Activated CD4-positive, alpha-beta memory T cell treated with anti-CD3 and anti-CD28 coated beads for 36 hours (primary cell): ENCODE data around the gene BNC2. TPM values are rescaled to one million over a fixed set of nuclear protein-coding genes. Genes with fewer than 3 reads are reported as not detected.

Source experiments
- CTCF ChIA-PET: fragments of 350-600 bp; sonication (Branson Sonifier 250); formaldehyde crosslinking; loops from one replicate; lab custom pipeline; 2021; ENCODE audit warnings: antibody characterized with exemption, inconsistent platforms; lab: Charles Lee
- POLR2A ChIA-PET: fragments of 350-600 bp; sonication (Branson Sonifier 250); formaldehyde crosslinking; loops from one replicate; lab custom pipeline; 2021; ENCODE audit warnings: antibody characterized with exemption; lab: Charles Lee
- DNase-seq: peaks from one replicate; pipeline ENCODE4 v3.0.0-alpha.2; 2020
- H3K27ac Mint-ChIP-seq: one replicate; pipeline ENCODE4 v1.8.0; 2021; ENCODE audit warnings: mixed read lengths
- H3K27me3 Mint-ChIP-seq: one replicate; pipeline ENCODE4 v1.8.0; 2021; ENCODE audit warnings: mixed read lengths
- H3K36me3 Mint-ChIP-seq: one replicate; pipeline ENCODE4 v1.8.0; 2021; ENCODE audit warnings: mixed read lengths
- H3K4me1 Mint-ChIP-seq: one replicate; pipeline ENCODE4 v1.8.0; 2021; ENCODE audit warnings: low read depth, mixed read lengths
- H3K4me3 Mint-ChIP-seq: one replicate; pipeline ENCODE4 v1.8.0; 2021; ENCODE audit warnings: mild to moderate bottlenecking, mixed read lengths
- H3K9me3 Mint-ChIP-seq: one replicate; pipeline ENCODE4 v1.8.0; 2021; ENCODE audit warnings: mixed read lengths
- intact Hi-C: fragments of 100-400 bp; cut with micrococcal nuclease; formaldehyde crosslinking; loops from one replicate; pipeline ENCODE4 v1.15.1; 2023
- total RNA-seq, 2 experiments: library from RNA; stranded (reverse); gene quantifications; one replicate each; pipeline ENCODE4 v1.2.3, GENCODE V29; 2021

Gene BNC2
- total RNA-seq, 2 experiments from 2014 or later, result not detected

- Mint-ChIP-seq H3K9me3 (peaks cover 8% of the 10 kb centered on the region), H3K27ac (no peak overlapping the region), H3K4me3 (no peak overlapping the region), H3K36me3 (no peaks in the 10 kb centered on the region), H3K27me3 (no peaks in the 10 kb centered on the region), H3K4me1 (no peaks in the 10 kb centered on the region)
- CTCF ChIA-PET, result no interaction called here
- POLR2A ChIA-PET, result no interaction called here
- intact Hi-C loops, result no loop called here
- no peak for DNase-seq
Observed at GRCh38 chr9:16624744-16625117, 245.7 kb downstream of the BNC2 start.

- intact Hi-C loops, result no loop called here
- Mint-ChIP-seq H3K36me3 (no peaks in the 10 kb centered on the region), H3K9me3 (peaks cover 5% of the 10 kb centered on the region), H3K4me3 (no peak overlapping the region), H3K27me3 (no peaks in the 10 kb centered on the region), H3K27ac (no peak overlapping the region), H3K4me1 (no peaks in the 10 kb centered on the region)
- ChIA-PET CTCF (no interaction called here), POLR2A (no interaction called here)
- no peak for DNase-seq
Observed at GRCh38 chr9:16623989-16624743, 246.3 kb downstream of the BNC2 start.

- POLR2A ChIA-PET, result no interaction called here
- Mint-ChIP-seq H3K36me3 (no peaks in the 10 kb centered on the region), H3K27me3 (no peaks in the 10 kb centered on the region), H3K9me3 (peaks cover 8% of the 10 kb centered on the region), H3K4me1 (no peaks in the 10 kb centered on the region), H3K4me3 (no peak overlapping the region), H3K27ac (no peak overlapping the region)
- intact Hi-C loops, result no loop called here
- CTCF ChIA-PET, result no interaction called here
- DNase-seq, result no peak
Observed at GRCh38 chr9:16622541-16622940, 247.9 kb downstream of the BNC2 start.

- intact Hi-C loops, result no loop called here
- Mint-ChIP-seq H3K27ac (no peak overlapping the region), H3K9me3 (peaks cover 8% of the 10 kb centered on the region), H3K36me3 (no peaks in the 10 kb centered on the region), H3K27me3 (no peaks in the 10 kb centered on the region), H3K4me3 (no peak overlapping the region), H3K4me1 (no peaks in the 10 kb centered on the region)
- POLR2A ChIA-PET, result no interaction called here
- no peak for DNase-seq
- CTCF ChIA-PET, result no interaction called here
Observed at GRCh38 chr9:16619914-16620520, 250.5 kb downstream of the BNC2 start.

- DNase-seq, result no peak
- CTCF ChIA-PET, result no interaction called here
- Mint-ChIP-seq H3K36me3 (no peaks in the 10 kb centered on the region), H3K27me3 (no peaks in the 10 kb centered on the region), H3K4me3 (no peak overlapping the region), H3K27ac (no peak overlapping the region), H3K9me3 (peaks cover 8% of the 10 kb centered on the region), H3K4me1 (no peaks in the 10 kb centered on the region)
- POLR2A ChIA-PET, result no interaction called here
- intact Hi-C loops, result no loop called here
Observed at GRCh38 chr9:16619402-16619801, 251.1 kb downstream of the BNC2 start.

GRCh38 chr9:16618524-16618923, 251.9 kb downstream of the BNC2 start:
- Mint-ChIP-seq H3K36me3 (no peaks in the 10 kb centered on the region), H3K4me3 (no peak overlapping the region), H3K27me3 (no peaks in the 10 kb centered on the region), H3K9me3 (peaks cover 8% of the 10 kb centered on the region), H3K27ac (no peak overlapping the region), H3K4me1 (no peaks in the 10 kb centered on the region)
- CTCF ChIA-PET, result no interaction called here
- intact Hi-C loops, result no loop called here
- no peak for DNase-seq
- POLR2A ChIA-PET, result no interaction called here

GRCh38 chr9:16616686-16617085, 253.8 kb downstream of the BNC2 start:
- intact Hi-C loops, result no loop called here
- ChIA-PET CTCF (no interaction called here), POLR2A (no interaction called here)
- Mint-ChIP-seq H3K4me1 (no peaks in the 10 kb centered on the region), H3K36me3 (no peaks in the 10 kb centered on the region), H3K4me3 (no peak overlapping the region), H3K27ac (no peak overlapping the region), H3K9me3 (peaks cover 8% of the 10 kb centered on the region), H3K27me3 (no peaks in the 10 kb centered on the region)
- no peak for DNase-seq

- ChIA-PET CTCF (no interaction called here), POLR2A (no interaction called here)
- Mint-ChIP-seq H3K27me3 (no peaks in the 10 kb centered on the region), H3K27ac (no peak overlapping the region), H3K9me3 (peaks cover 8% of the 10 kb centered on the region), H3K4me1 (no peaks in the 10 kb centered on the region), H3K36me3 (no peaks in the 10 kb centered on the region), H3K4me3 (no peak overlapping the region)
- no peak for DNase-seq
- intact Hi-C loops, result no loop called here
Observed at GRCh38 chr9:16615451-16615850, 255.0 kb downstream of the BNC2 start.

GRCh38 chr9:16613605-16614004, 256.9 kb downstream of the BNC2 start:
- CTCF ChIA-PET, result no interaction called here

GRCh38 chr9:16613051-16613450, 257.4 kb downstream of the BNC2 start:
- ChIA-PET POLR2A (no interaction called here), CTCF (no interaction called here)
- intact Hi-C loops, result no loop called here
- no peak overlapping the region for H3K4me3 Mint-ChIP-seq
- H3K27me3 Mint-ChIP-seq, result no peaks in the 10 kb centered on the region
- H3K9me3 Mint-ChIP-seq, result no peaks in the 10 kb centered on the region
- H3K27ac Mint-ChIP-seq, result no peak overlapping the region
- H3K4me1 Mint-ChIP-seq, result no peaks in the 10 kb centered on the region
- no peak for DNase-seq
- no peaks in the 10 kb centered on the region for H3K36me3 Mint-ChIP-seq

More at GRCh38 chr9:16613605-16614004, 256.9 kb downstream of the BNC2 start:
- Mint-ChIP-seq H3K27me3 (no peaks in the 10 kb centered on the region), H3K27ac (no peak overlapping the region), H3K36me3 (no peaks in the 10 kb centered on the region), H3K4me3 (no peak overlapping the region), H3K4me1 (no peaks in the 10 kb centered on the region), H3K9me3 (peaks cover 3% of the 10 kb centered on the region)
- intact Hi-C loops, result no loop called here
- DNase-seq, result no peak
- POLR2A ChIA-PET, result no interaction called here

GRCh38 chr9:16612627-16613026, 257.8 kb downstream of the BNC2 start:
- CTCF ChIA-PET, result no interaction called here
- DNase-seq, result no peak
- H3K4me1 Mint-ChIP-seq, result no peaks in the 10 kb centered on the region
- intact Hi-C loops, result no loop called here
- H3K27ac Mint-ChIP-seq, result no peak overlapping the region
- no peaks in the 10 kb centered on the region for H3K27me3 Mint-ChIP-seq
- POLR2A ChIA-PET, result no interaction called here
- no peaks in the 10 kb centered on the region for H3K9me3 Mint-ChIP-seq
- no peaks in the 10 kb centered on the region for H3K36me3 Mint-ChIP-seq
- no peak overlapping the region for H3K4me3 Mint-ChIP-seq

GRCh38 chr9:16611983-16612382, 258.5 kb downstream of the BNC2 start:
- Mint-ChIP-seq H3K27ac (no peak overlapping the region), H3K9me3 (no peaks in the 10 kb centered on the region), H3K4me1 (no peaks in the 10 kb centered on the region), H3K4me3 (no peak overlapping the region), H3K36me3 (no peaks in the 10 kb centered on the region), H3K27me3 (no peaks in the 10 kb centered on the region)
- ChIA-PET CTCF (no interaction called here), POLR2A (no interaction called here)
- DNase-seq, result no peak
- intact Hi-C loops, result no loop called here

- Mint-ChIP-seq H3K9me3 (no peaks in the 10 kb centered on the region), H3K4me3 (no peak overlapping the region), H3K4me1 (no peaks in the 10 kb centered on the region), H3K27ac (no peak overlapping the region), H3K36me3 (no peaks in the 10 kb centered on the region), H3K27me3 (no peaks in the 10 kb centered on the region)
- CTCF ChIA-PET, result no interaction called here
- no peak for DNase-seq
- POLR2A ChIA-PET, result no interaction called here
- intact Hi-C loops, result no loop called here
Observed at GRCh38 chr9:16611001-16611400, 259.5 kb downstream of the BNC2 start.
